ENCODE measurements around the gene CDKAL1.

- TF ChIP-seq, protein P1, sequence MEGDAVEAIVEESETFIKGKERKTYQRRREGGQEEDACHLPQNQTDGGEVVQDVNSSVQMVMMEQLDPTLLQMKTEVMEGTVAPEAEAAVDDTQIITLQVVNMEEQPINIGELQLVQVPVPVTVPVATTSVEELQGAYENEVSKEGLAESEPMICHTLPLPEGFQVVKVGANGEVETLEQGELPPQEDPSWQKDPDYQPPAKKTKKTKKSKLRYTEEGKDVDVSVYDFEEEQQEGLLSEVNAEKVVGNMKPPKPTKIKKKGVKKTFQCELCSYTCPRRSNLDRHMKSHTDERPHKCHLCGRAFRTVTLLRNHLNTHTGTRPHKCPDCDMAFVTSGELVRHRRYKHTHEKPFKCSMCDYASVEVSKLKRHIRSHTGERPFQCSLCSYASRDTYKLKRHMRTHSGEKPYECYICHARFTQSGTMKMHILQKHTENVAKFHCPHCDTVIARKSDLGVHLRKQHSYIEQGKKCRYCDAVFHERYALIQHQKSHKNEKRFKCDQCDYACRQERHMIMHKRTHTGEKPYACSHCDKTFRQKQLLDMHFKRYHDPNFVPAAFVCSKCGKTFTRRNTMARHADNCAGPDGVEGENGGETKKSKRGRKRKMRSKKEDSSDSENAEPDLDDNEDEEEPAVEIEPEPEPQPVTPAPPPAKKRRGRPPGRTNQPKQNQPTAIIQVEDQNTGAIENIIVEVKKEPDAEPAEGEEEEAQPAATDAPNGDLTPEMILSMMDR (IDR thresholded peaks at IDR 0.05) = no peak
- no peak for TF ChIP-seq POLR2A (IDR thresholded peaks at IDR 0.05)
- TF ChIP-seq POLR2AphosphoS5 (IDR thresholded peaks at IDR 0.05) = no peak
These were observed 159.3 kb downstream of the CDKAL1 start for GRCh38 chr6:20693466-20694063.
